ENCODE data around the gene MYO10. TPM values are rescaled to one million over a fixed set of nuclear protein-coding genes. Genes with fewer than 3 reads are reported as not detected.

MYO10 gene
- total RNA-seq, 2 experiments from 2014 or later = 0.23 to 0.28 TPM

GRCh38 chr5:16787278-16787677 lies 148.8 kb downstream of the MYO10 start:
- no peak for ATAC-seq
- intact Hi-C loops (cut with DNase I, micrococcal nuclease) = loop anchor here in 1 of 2 experiments (5.0 to 10.0 kb wide), 3 partner anchors 95 to 322 kb away; partner anchors contain the start of gene ZNF622
- no peaks in the 10 kb centered on the region for H3K9me3 Mint-ChIP-seq (ENCODE audit: low read depth)
- no peak overlapping the region for H3K4me3 Mint-ChIP-seq
- no peaks in the 10 kb centered on the region for H3K36me3 Mint-ChIP-seq (ENCODE audit: low read depth)
- ChIA-PET POLR2A (no interaction called here), CTCF (interaction anchor here (0.7 kb wide), 1 partner anchor 403 kb away, joined by 5 read pairs; no protein-coding TSS in a partner anchor)
- H3K27ac Mint-ChIP-seq = no peak overlapping the region
- H3K4me1 Mint-ChIP-seq = peaks cover 31% of the 10 kb centered on the region
- peaks cover 11% of the 10 kb centered on the region for H3K27me3 Mint-ChIP-seq
- no peak for DNase-seq

GRCh38 chr5:16784843-16785791 lies 151.0 kb downstream of the MYO10 start:
- ATAC-seq (peak; percentile 98), DNase-seq (peak; percentile 79)
- intact Hi-C loops (cut with DNase I, micrococcal nuclease) = loop anchor here (1.0 to 10.0 kb wide), 6 partner anchors 93 to 320 kb away; partner anchors contain the start of genes MYO10 (in 1 of the 2) and ZNF622 (in 1 of the 2)
- Mint-ChIP-seq H3K4me1 (peaks cover 24% of the 10 kb centered on the region), H3K9me3 (ENCODE audit: low read depth) (no peaks in the 10 kb centered on the region), H3K4me3 (peak overlapping the region; percentile 31), H3K27me3 (peaks cover 16% of the 10 kb centered on the region), H3K36me3 (ENCODE audit: low read depth) (no peaks in the 10 kb centered on the region), H3K27ac (peak overlapping the region; percentile 45)
- CTCF ChIA-PET = interaction anchor here (0.6 to 1.5 kb wide), 5 partner anchors 13 to 405 kb away, joined by 3 to 4 read pairs (median 3); no protein-coding TSS in a partner anchor
- POLR2A ChIA-PET = interaction anchor here (0.6 kb wide), 1 partner anchor 26 kb away, joined by 3 read pairs; no protein-coding TSS in a partner anchor

- intact Hi-C loops (cut with DNase I, micrococcal nuclease) = loop anchor here (2.0 to 10.0 kb wide), 3 partner anchors 153 to 319 kb away; partner anchors contain the start of genes MYO10 (in 1 of the 2) and ZNF622 (in 1 of the 2)
- H3K27me3 Mint-ChIP-seq = peaks cover 16% of the 10 kb centered on the region
- no peaks in the 10 kb centered on the region for H3K9me3 Mint-ChIP-seq (ENCODE audit: low read depth)
- no peak overlapping the region for H3K4me3 Mint-ChIP-seq
- no peak overlapping the region for H3K27ac Mint-ChIP-seq
- ChIA-PET CTCF (no interaction called here), POLR2A (no interaction called here)
- H3K36me3 Mint-ChIP-seq (ENCODE audit: low read depth) = no peaks in the 10 kb centered on the region
- H3K4me1 Mint-ChIP-seq = peaks cover 24% of the 10 kb centered on the region
- ATAC-seq (no peak), DNase-seq (no peak)
These were observed 152.0 kb downstream of the MYO10 start for GRCh38 chr5:16784088-16784487.

GRCh38 chr5:16781828-16782626 lies 154.1 kb downstream of the MYO10 start:
- ATAC-seq (no peak), DNase-seq (no peak)
- intact Hi-C loops (cut with DNase I, micrococcal nuclease) = loop anchor here in 1 of 2 experiments (10.0 kb wide), 2 partner anchors 157 to 317 kb away; partner anchors contain the start of gene ZNF622
- H3K4me1 Mint-ChIP-seq = peaks cover 24% of the 10 kb centered on the region
- H3K9me3 Mint-ChIP-seq (ENCODE audit: low read depth) = no peaks in the 10 kb centered on the region
- H3K27ac Mint-ChIP-seq = no peak overlapping the region
- ChIA-PET POLR2A (no interaction called here), CTCF (no interaction called here)
- H3K36me3 Mint-ChIP-seq (ENCODE audit: low read depth) = no peaks in the 10 kb centered on the region
- no peak overlapping the region for H3K4me3 Mint-ChIP-seq
- H3K27me3 Mint-ChIP-seq = peaks cover 12% of the 10 kb centered on the region

- H3K27me3 Mint-ChIP-seq = peaks cover 9% of the 10 kb centered on the region
- no peaks in the 10 kb centered on the region for H3K36me3 Mint-ChIP-seq (ENCODE audit: low read depth)
- ChIA-PET POLR2A (no interaction called here), CTCF (interaction anchor here (0.7 kb wide), 1 partner anchor 48 kb away, joined by 3 read pairs; no protein-coding TSS in a partner anchor)
- intact Hi-C loops (cut with DNase I, micrococcal nuclease) = loop anchor here in 1 of 2 experiments (10.0 kb wide), 2 partner anchors 156 to 316 kb away; partner anchors contain the start of gene ZNF622
- ATAC-seq = no peak
- DNase-seq = no peak
- no peaks in the 10 kb centered on the region for H3K9me3 Mint-ChIP-seq (ENCODE audit: low read depth)
- H3K27ac Mint-ChIP-seq = no peak overlapping the region
- peaks cover 19% of the 10 kb centered on the region for H3K4me1 Mint-ChIP-seq
- H3K4me3 Mint-ChIP-seq = no peak overlapping the region
These were observed 155.8 kb downstream of the MYO10 start for GRCh38 chr5:16780325-16780724.

- Mint-ChIP-seq H3K4me1 (no peaks in the 10 kb centered on the region), H3K27me3 (peaks cover 5% of the 10 kb centered on the region), H3K4me3 (no peak overlapping the region), H3K27ac (no peak overlapping the region), H3K36me3 (ENCODE audit: low read depth) (no peaks in the 10 kb centered on the region), H3K9me3 (ENCODE audit: low read depth) (no peaks in the 10 kb centered on the region)
- ATAC-seq (no peak), DNase-seq (no peak)
- POLR2A ChIA-PET = no interaction called here
- intact Hi-C loops (cut with DNase I, micrococcal nuclease) = no loop called here
- CTCF ChIA-PET = interaction anchor here (1.5 kb wide), 1 partner anchor 321 kb away, joined by 3 read pairs; no protein-coding TSS in a partner anchor
These were observed 158.7 kb downstream of the MYO10 start for GRCh38 chr5:16777432-16777831.

- peak; percentile 39 for DNase-seq
- no peaks in the 10 kb centered on the region for H3K36me3 Mint-ChIP-seq (ENCODE audit: low read depth)
- peaks cover 5% of the 10 kb centered on the region for H3K27me3 Mint-ChIP-seq
- intact Hi-C loops (cut with DNase I, micrococcal nuclease) = no loop called here
- H3K4me1 Mint-ChIP-seq = no peaks in the 10 kb centered on the region
- H3K27ac Mint-ChIP-seq = no peak overlapping the region
- POLR2A ChIA-PET = no interaction called here
- no peak overlapping the region for H3K4me3 Mint-ChIP-seq
- CTCF ChIA-PET = interaction anchor here (0.5 to 1.5 kb wide), 5 partner anchors 15 to 413 kb away, joined by 3 to 4 read pairs (median 3); no protein-coding TSS in a partner anchor
- peak; percentile 61 for ATAC-seq
- H3K9me3 Mint-ChIP-seq (ENCODE audit: low read depth) = no peaks in the 10 kb centered on the region
These were observed 159.4 kb downstream of the MYO10 start for GRCh38 chr5:16776611-16777251.

- ChIA-PET POLR2A (interaction anchor here (0.6 kb wide), 1 partner anchor 54 kb away, joined by 8 read pairs; no protein-coding TSS in a partner anchor), CTCF (interaction anchor here (0.7 kb wide), 1 partner anchor 559 kb away, joined by 3 read pairs; no protein-coding TSS in a partner anchor)
- Mint-ChIP-seq H3K9me3 (ENCODE audit: low read depth) (no peaks in the 10 kb centered on the region), H3K4me3 (no peak overlapping the region), H3K4me1 (no peaks in the 10 kb centered on the region), H3K36me3 (ENCODE audit: low read depth) (no peaks in the 10 kb centered on the region), H3K27me3 (no peaks in the 10 kb centered on the region), H3K27ac (no peak overlapping the region)
- ATAC-seq = no peak
- intact Hi-C loops (cut with DNase I, micrococcal nuclease) = no loop called here
- DNase-seq = no peak
These were observed 161.3 kb downstream of the MYO10 start for GRCh38 chr5:16774806-16775205.

- ATAC-seq (no peak), DNase-seq (no peak)
- no peaks in the 10 kb centered on the region for H3K36me3 Mint-ChIP-seq (ENCODE audit: low read depth)
- intact Hi-C loops (cut with DNase I, micrococcal nuclease) = no loop called here
- H3K4me3 Mint-ChIP-seq = no peak overlapping the region
- no peaks in the 10 kb centered on the region for H3K9me3 Mint-ChIP-seq (ENCODE audit: low read depth)
- H3K4me1 Mint-ChIP-seq = no peaks in the 10 kb centered on the region
- no peaks in the 10 kb centered on the region for H3K27me3 Mint-ChIP-seq
- CTCF ChIA-PET = interaction anchor here (0.7 kb wide), 1 partner anchor 33 kb away, joined by 4 read pairs; no protein-coding TSS in a partner anchor
- H3K27ac Mint-ChIP-seq = no peak overlapping the region
- POLR2A ChIA-PET = interaction anchor here (0.6 kb wide), 1 partner anchor 194 kb away, joined by 3 read pairs; no protein-coding TSS in a partner anchor
These were observed 162.1 kb downstream of the MYO10 start for GRCh38 chr5:16773991-16774390.

GRCh38 chr5:16772556-16772955 lies 163.5 kb downstream of the MYO10 start:
- Mint-ChIP-seq H3K4me3 (no peak overlapping the region), H3K4me1 (no peaks in the 10 kb centered on the region), H3K36me3 (ENCODE audit: low read depth) (no peaks in the 10 kb centered on the region), H3K9me3 (ENCODE audit: low read depth) (no peaks in the 10 kb centered on the region), H3K27ac (no peak overlapping the region), H3K27me3 (no peaks in the 10 kb centered on the region)
- no peak for DNase-seq
- ChIA-PET POLR2A (no interaction called here), CTCF (no interaction called here)
- no peak for ATAC-seq
- intact Hi-C loops (cut with DNase I, micrococcal nuclease) = no loop called here
